ENCODE results near the gene ZNF311. TPM values are rescaled to one million over a fixed set of nuclear protein-coding genes. Genes with fewer than 3 reads are reported as not detected.
A peak's percentile ranks its signal among the peaks of the same experiment; 100 is the strongest.
"Not testable (repeated sequence)": the region's sequence is repeated elsewhere in the genome, so short reads cannot be mapped to it uniquely, and the experiment has no call there.

The ZNF311 gene
- total RNA-seq, 1 donor from 2014 or later = 0.80 TPM

DNA sequence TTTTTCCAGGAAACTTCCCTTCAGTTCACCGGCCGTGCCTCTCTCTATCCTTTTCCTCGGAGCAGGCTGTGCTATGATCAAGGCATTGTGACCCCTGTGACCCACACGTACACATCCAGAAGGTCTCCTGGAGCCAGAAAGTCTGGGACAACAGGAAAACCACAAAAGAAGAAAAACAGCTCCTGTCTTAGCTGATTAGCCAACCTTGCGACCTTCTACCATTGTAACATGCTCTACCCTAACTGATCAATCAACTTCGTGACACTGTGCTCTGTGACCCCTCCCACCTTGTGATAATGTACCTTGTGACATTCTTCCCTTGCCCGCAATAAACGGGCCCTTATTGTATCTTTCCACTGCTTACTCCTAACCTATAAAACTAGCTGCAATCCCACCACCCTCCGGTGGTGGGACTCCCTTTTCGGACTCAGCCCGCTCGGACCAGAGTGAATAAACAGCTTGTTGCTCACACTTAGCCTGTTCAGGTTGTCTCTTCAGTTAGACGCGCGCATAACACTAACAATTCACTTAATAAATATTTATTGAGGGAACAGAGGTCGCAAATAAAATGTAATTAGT, 24.2 kb downstream of the ZNF311 start:
- peaks cover 22% of the 10 kb centered on the region for H3K27me3 Mint-ChIP-seq (ENCODE audit: insufficient read depth)
- intact Hi-C loops (cut with micrococcal nuclease) = loop anchor here (1.0 to 10.0 kb wide), 6 partner anchors 28 to 1294 kb away; no protein-coding TSS in a partner anchor
- H3K9me3 Mint-ChIP-seq = no peaks in the 10 kb centered on the region

GRCh38 chr6:28980137-28980851, 24.8 kb downstream of the ZNF311 start:
- Mint-ChIP-seq H3K9me3 (no peaks in the 10 kb centered on the region), H3K27me3 (ENCODE audit: insufficient read depth) (peaks cover 19% of the 10 kb centered on the region), H3K27ac (no peak overlapping the region), H3K4me3 (peak overlapping the region; percentile 90), H3K36me3 (ENCODE audit: low read depth) (peaks cover 2% of the 10 kb centered on the region), H3K4me1 (ENCODE audit: low read depth) (peaks cover 50% of the 10 kb centered on the region)
- no peak for DNase-seq (ENCODE audit: low spot score)
- intact Hi-C loops (cut with micrococcal nuclease) = loop anchor here (5.0 to 10.0 kb wide), 3 partner anchors 505 to 1293 kb away; no protein-coding TSS in a partner anchor

More for the DNA sequence above, 24.2 kb downstream of the ZNF311 start:
- peaks cover 2% of the 10 kb centered on the region for H3K36me3 Mint-ChIP-seq (ENCODE audit: low read depth)
- H3K27ac Mint-ChIP-seq = peak overlapping the region; percentile 95
- H3K4me1 Mint-ChIP-seq (ENCODE audit: low read depth) = peaks cover 57% of the 10 kb centered on the region
- DNase-seq (ENCODE audit: low spot score) = peak; percentile 26
- H3K4me3 Mint-ChIP-seq = peak overlapping the region; percentile 90

- Mint-ChIP-seq H3K36me3 (ENCODE audit: low read depth) (peaks cover 2% of the 10 kb centered on the region), H3K9me3 (no peaks in the 10 kb centered on the region), H3K4me1 (ENCODE audit: low read depth) (peaks cover 44% of the 10 kb centered on the region), H3K4me3 (peak overlapping the region; percentile 74), H3K27me3 (ENCODE audit: insufficient read depth) (peaks cover 18% of the 10 kb centered on the region), H3K27ac (no peak overlapping the region)
- intact Hi-C loops (cut with micrococcal nuclease) = loop anchor here (5.0 to 10.0 kb wide), 3 partner anchors 505 to 1292 kb away; no protein-coding TSS in a partner anchor
- no peak for DNase-seq (ENCODE audit: low spot score)
Measured at GRCh38 chr6:28979679-28980078, 25.4 kb downstream of the ZNF311 start.

DNA sequence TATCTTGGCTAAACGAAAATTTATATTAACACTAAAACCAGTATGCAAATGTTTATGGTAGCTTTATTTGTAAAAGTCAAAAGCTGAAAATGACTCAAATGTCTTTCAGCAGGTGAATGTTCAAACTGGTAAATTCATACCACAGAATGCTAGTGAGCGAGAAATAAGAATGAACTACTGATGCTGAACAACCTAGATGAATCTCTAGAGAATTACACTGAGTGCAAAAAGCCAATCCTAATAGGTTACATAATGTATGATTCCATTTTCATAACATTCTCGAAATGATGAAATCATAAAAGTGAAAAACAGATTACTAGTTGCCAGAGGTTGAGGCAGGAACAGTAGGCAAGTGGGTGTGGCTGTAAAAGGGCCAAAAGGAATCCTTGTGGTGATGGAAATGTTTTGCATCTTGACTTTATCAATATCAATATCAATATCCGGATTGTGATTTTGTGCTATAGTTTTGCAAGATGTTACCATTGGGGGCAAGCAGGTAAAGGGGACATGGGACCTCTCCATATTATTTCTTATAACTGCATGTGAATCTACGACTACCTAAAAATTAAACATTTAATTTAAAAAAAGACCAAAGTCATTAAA, 26.1 kb downstream of the ZNF311 start:
- H3K9me3 Mint-ChIP-seq = no peaks in the 10 kb centered on the region
- DNase-seq (ENCODE audit: low spot score) = no peak
- intact Hi-C loops (cut with micrococcal nuclease) = no loop called here
- H3K4me1 Mint-ChIP-seq (ENCODE audit: low read depth) = peaks cover 43% of the 10 kb centered on the region
- peaks cover 2% of the 10 kb centered on the region for H3K36me3 Mint-ChIP-seq (ENCODE audit: low read depth)
- H3K27ac Mint-ChIP-seq = no peak overlapping the region
- peaks cover 18% of the 10 kb centered on the region for H3K27me3 Mint-ChIP-seq (ENCODE audit: insufficient read depth)
- no peak overlapping the region for H3K4me3 Mint-ChIP-seq

DNA sequence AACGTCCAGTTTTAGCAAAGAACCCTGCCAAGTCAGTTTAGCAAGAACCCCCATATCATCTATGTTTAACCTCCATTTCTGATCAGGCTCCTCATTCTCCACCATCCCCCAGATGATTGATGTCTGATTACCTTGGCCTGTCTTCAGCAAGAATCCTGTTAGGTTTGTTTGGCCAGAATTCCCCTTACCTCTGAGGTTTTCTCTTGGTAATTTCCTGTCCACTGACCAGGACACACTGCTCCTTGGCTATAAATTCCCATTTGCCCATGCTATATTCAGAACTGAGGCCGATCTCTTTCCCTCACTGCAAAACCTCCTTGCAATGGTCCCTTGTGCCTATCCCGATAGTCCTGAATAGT, 27.0 kb downstream of the ZNF311 start:
- peak overlapping the region; percentile 74 for H3K4me3 Mint-ChIP-seq
- intact Hi-C loops (cut with micrococcal nuclease) = no loop called here
- no peak overlapping the region for H3K27ac Mint-ChIP-seq
- peaks cover 18% of the 10 kb centered on the region for H3K27me3 Mint-ChIP-seq (ENCODE audit: insufficient read depth)
- DNase-seq (ENCODE audit: low spot score) = no peak
- H3K36me3 Mint-ChIP-seq (ENCODE audit: low read depth) = peaks cover 2% of the 10 kb centered on the region
- H3K9me3 Mint-ChIP-seq = no peaks in the 10 kb centered on the region
- peaks cover 43% of the 10 kb centered on the region for H3K4me1 Mint-ChIP-seq (ENCODE audit: low read depth)

DNA sequence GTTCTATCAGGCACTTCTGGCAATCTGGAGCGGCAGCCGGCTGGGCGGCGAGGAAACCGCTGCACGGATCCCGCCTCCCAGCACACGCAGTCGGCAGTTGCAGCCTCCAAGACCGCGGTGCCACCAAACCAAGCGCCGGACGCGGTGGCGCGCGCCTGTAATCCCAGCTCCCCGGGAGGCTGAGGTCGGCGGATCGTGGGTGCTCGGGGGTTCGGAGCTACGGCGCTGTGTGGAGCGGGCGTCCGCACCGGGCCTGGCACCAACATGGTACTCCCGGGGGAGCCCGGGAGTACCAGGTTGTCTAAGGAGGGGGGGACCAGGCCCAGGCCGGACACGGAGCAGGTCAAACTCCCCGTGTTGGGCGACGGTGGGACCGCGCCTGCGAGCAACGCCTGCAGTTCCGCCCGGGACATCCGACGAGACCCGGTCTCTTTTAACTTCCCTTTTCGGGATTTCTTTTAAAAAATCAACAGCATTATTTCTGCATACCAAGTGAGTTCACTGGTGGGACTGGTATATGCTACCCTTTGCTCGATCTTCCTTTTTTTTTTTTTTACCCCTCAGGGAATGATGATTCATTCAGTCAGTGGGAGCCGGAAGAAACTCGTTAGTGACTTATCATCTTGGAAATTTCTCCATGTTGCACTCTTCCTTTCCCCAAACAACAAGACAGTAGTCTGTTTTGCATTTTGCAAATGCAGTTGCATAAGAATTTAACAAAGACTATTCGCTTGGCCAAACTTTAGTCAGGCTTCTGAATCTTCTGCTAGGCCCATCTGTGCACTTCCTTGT, 27.6 kb downstream of the ZNF311 start:
- H3K27ac Mint-ChIP-seq = peak overlapping the region; percentile 24
- intact Hi-C loops (cut with micrococcal nuclease) = no loop called here
- DNase-seq (ENCODE audit: low spot score) = no peak
- H3K9me3 Mint-ChIP-seq = no peaks in the 10 kb centered on the region
- peaks cover 18% of the 10 kb centered on the region for H3K27me3 Mint-ChIP-seq (ENCODE audit: insufficient read depth)
- peaks cover 2% of the 10 kb centered on the region for H3K36me3 Mint-ChIP-seq (ENCODE audit: low read depth)
- peaks cover 39% of the 10 kb centered on the region for H3K4me1 Mint-ChIP-seq (ENCODE audit: low read depth)
- H3K4me3 Mint-ChIP-seq = peak overlapping the region; percentile 74

DNA sequence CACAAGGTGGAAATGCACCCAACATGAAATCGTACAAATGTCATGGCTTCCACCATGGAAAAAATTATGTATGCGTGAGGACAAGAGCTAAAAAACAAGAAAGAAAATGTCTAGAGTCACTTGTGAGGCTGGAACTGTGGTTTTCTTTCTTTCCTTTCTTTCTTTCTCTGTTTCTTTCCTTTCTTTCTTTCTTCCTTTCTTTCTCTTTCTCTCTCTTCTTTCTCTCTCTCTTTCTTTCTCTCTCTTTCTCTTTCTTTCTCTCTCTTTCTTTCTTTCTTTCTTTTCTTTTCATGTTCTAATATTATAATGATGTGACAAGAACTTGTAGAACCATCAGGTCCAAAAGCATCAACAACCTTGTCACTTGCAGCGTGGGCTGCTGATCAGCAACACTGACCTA, 28.4 kb downstream of the ZNF311 start:
- Mint-ChIP-seq H3K36me3 (ENCODE audit: low read depth) (peaks cover 2% of the 10 kb centered on the region), H3K4me3 (peak overlapping the region; percentile 52), H3K9me3 (no peaks in the 10 kb centered on the region), H3K4me1 (ENCODE audit: low read depth) (peaks cover 31% of the 10 kb centered on the region), H3K27me3 (ENCODE audit: insufficient read depth) (peaks cover 14% of the 10 kb centered on the region), H3K27ac (peak overlapping the region; percentile 60)
- DNase-seq (ENCODE audit: low spot score) = no peak
- intact Hi-C loops (cut with micrococcal nuclease) = no loop called here

- intact Hi-C loops (cut with micrococcal nuclease) = no loop called here
- peaks cover 6% of the 10 kb centered on the region for H3K27me3 Mint-ChIP-seq (ENCODE audit: insufficient read depth)
- no peak for DNase-seq (ENCODE audit: low spot score)
- peaks cover 2% of the 10 kb centered on the region for H3K36me3 Mint-ChIP-seq (ENCODE audit: low read depth)
- H3K9me3 Mint-ChIP-seq = no peaks in the 10 kb centered on the region
- H3K27ac Mint-ChIP-seq = no peak overlapping the region
- peaks cover 12% of the 10 kb centered on the region for H3K4me1 Mint-ChIP-seq (ENCODE audit: low read depth)
- no peak overlapping the region for H3K4me3 Mint-ChIP-seq
Measured at GRCh38 chr6:28974505-28974904, 30.6 kb downstream of the ZNF311 start.

- H3K36me3 Mint-ChIP-seq (ENCODE audit: low read depth); intact Hi-C loops (cut with micrococcal nuclease); H3K9me3 Mint-ChIP-seq; DNase-seq (ENCODE audit: low spot score); H3K27ac Mint-ChIP-seq; H3K4me1 Mint-ChIP-seq (ENCODE audit: low read depth); H3K4me3 Mint-ChIP-seq: not testable (repeated sequence)
- H3K27me3 Mint-ChIP-seq (ENCODE audit: insufficient read depth) = peaks cover 17% of the 10 kb centered on the region
Measured at GRCh38 chr6:28970056-28970455, 35.1 kb downstream of the ZNF311 start.

GRCh38 chr6:28969129-28969528, 36.0 kb downstream of the ZNF311 start:
- DNase-seq (ENCODE audit: low spot score) = no peak
- Mint-ChIP-seq H3K9me3 (peaks cover 5% of the 10 kb centered on the region), H3K27ac (no peak overlapping the region), H3K4me1 (ENCODE audit: low read depth) (no peaks in the 10 kb centered on the region), H3K4me3 (no peak overlapping the region), H3K36me3 (ENCODE audit: low read depth) (no peaks in the 10 kb centered on the region), H3K27me3 (ENCODE audit: insufficient read depth) (peaks cover 20% of the 10 kb centered on the region)
- intact Hi-C loops (cut with micrococcal nuclease) = no loop called here

GRCh38 chr6:28968476-28968875, 36.6 kb downstream of the ZNF311 start:
- no peak overlapping the region for H3K27ac Mint-ChIP-seq
- H3K27me3 Mint-ChIP-seq (ENCODE audit: insufficient read depth) = peaks cover 22% of the 10 kb centered on the region
- no peak overlapping the region for H3K4me3 Mint-ChIP-seq
- peaks cover 5% of the 10 kb centered on the region for H3K9me3 Mint-ChIP-seq
- H3K4me1 Mint-ChIP-seq (ENCODE audit: low read depth) = no peaks in the 10 kb centered on the region
- no peak for DNase-seq (ENCODE audit: low spot score)
- H3K36me3 Mint-ChIP-seq (ENCODE audit: low read depth) = no peaks in the 10 kb centered on the region
- intact Hi-C loops (cut with micrococcal nuclease) = no loop called here

DNA sequence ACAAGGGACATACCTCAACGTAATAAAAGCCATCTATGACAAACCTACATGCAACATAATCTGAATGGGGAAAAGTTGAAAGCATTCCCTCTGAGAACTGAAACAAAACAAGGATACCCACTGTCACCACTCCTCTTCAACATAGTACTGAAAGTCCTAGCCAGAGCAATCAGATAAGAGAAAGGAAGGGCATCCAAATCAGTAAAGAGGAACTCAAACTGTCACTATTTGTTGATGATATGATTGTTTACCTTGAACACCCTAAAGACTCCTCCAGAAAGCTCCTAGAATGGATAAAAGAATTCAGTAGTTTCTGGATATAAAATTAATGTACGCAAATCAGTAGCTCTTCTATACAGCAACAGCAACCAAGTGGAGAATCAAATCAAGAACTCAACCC, 39.4 kb downstream of the ZNF311 start:
- intact Hi-C loops (cut with micrococcal nuclease) = no loop called here
- Mint-ChIP-seq H3K36me3 (ENCODE audit: low read depth) (no peaks in the 10 kb centered on the region), H3K27ac (no peak overlapping the region), H3K4me3 (no peak overlapping the region), H3K9me3 (peaks cover 5% of the 10 kb centered on the region), H3K27me3 (ENCODE audit: insufficient read depth) (peaks cover 22% of the 10 kb centered on the region), H3K4me1 (ENCODE audit: low read depth) (no peaks in the 10 kb centered on the region)
- no peak for DNase-seq (ENCODE audit: low spot score)

Data from activated T-helper 1 cell treated with anti-CD3 and anti-CD28 coated beads, Interleukin-12 subunit alpha, Interleukin-12 subunit beta, Interleukin-2, Interleukin-4 antibody, amounts not matched to agents 30 ng/mL and 10 ng/mL and 1 ng/mL, durations not matched to agents 14 hours and 24 hours and 36 hours (primary cell).